B cell (primary cell): ENCODE data around the gene DKK1. TPM values are rescaled to one million over a fixed set of nuclear protein-coding genes. Genes with fewer than 3 reads are reported as not detected.

Source experiments
- ATAC-seq: fragments of 200-7000 bp; cut with Tn5 transposase; one replicate; pipeline ENCODE4 v1.10.0; 2021; ENCODE audit warnings: low read depth, mild to moderate bottlenecking, moderate number of reproducible peaks, moderate library complexity
- CTCF ChIA-PET: fragments of 350-600 bp; sonication (Branson Sonifier 250); formaldehyde crosslinking; loops from one replicate; lab custom pipeline; 2021; ENCODE audit warnings: antibody characterized with exemption, inconsistent platforms; lab: Charles Lee
- POLR2A ChIA-PET: fragments of 350-600 bp; sonication (Branson Sonifier 250); formaldehyde crosslinking; loops from one replicate; lab custom pipeline; 2021; ENCODE audit warnings: antibody characterized with exemption; lab: Charles Lee
- DNase-seq: peaks from one replicate; pipeline ENCODE4 v3.0.0; 2013
- H2AFZ ChIP-seq: 2 replicates; pipeline ENCODE4 v1.6.1; 2012; ENCODE audit warnings: mild to moderate bottlenecking, low read depth, low read length; ENCODE audit not compliant: insufficient read depth, poor library complexity, severe bottlenecking
- H3K27ac ChIP-seq, 2 donors: 1 replicate in 1 of 2; 2 replicates in 1 of 2; pipeline ENCODE4 v1.5.1; 2012 to 2013; ENCODE audit warnings: low read length in 2 of 2, mild to moderate bottlenecking in 2 of 2, moderate library complexity in 1 of 2
- H3K27me3 ChIP-seq, 4 experiments: fragments of 200-600 bp in 1 of 4; sonication (generic) in 1 of 4; replicated peaks in 1 of 4; 1 replicate in 2 of 4; 2 replicates in 2 of 4; pipeline versions ENCODE4 v1.6.1 to v1.7.0; 2013 to 2016; ENCODE audit warnings: low read length in 3 of 4, mild to moderate bottlenecking in 2 of 4, mixed read lengths in 1 of 4, moderate library complexity in 1 of 4; ENCODE audit not compliant: insufficient read depth in 4 of 4, control insufficient read depth in 3 of 4; ENCODE audit errors: control extremely low read depth in 1 of 4
- H3K36me3 ChIP-seq, 2 experiments: replicated peaks in 1 of 2; 1 replicate in 1 of 2; 2 replicates in 1 of 2; pipeline versions ENCODE4 v1.6.1 to v1.7.1; 2013; ENCODE audit warnings: low read length in 1 of 2; ENCODE audit not compliant: insufficient read depth in 2 of 2, control insufficient read depth in 1 of 2; ENCODE audit errors: control extremely low read depth in 1 of 2, extremely low read depth in 1 of 2
- H3K4me1 ChIP-seq, 2 donors: fragments of 200-600 bp in 1 of 2; sonication (generic) in 1 of 2; 1 replicate in 1 of 2; 2 replicates in 1 of 2; pipeline versions ENCODE4 v1.5.1 to v1.6.1; 2013 to 2017; ENCODE audit warnings: low read length in 2 of 2; ENCODE audit not compliant: control insufficient read depth in 2 of 2, insufficient read depth in 2 of 2
- H3K4me2 ChIP-seq: replicated peaks from 2 replicates; pipeline ENCODE3; 2012; ENCODE audit warnings: mild to moderate bottlenecking, low read depth, low read length; ENCODE audit not compliant: poor library complexity, severe bottlenecking
- H3K4me3 ChIP-seq, 5 experiments: fragments of 200-600 bp in 1 of 5; sonication (generic) in 1 of 5; 1 replicate in 3 of 5; 2 replicates in 2 of 5; pipeline versions ENCODE4 v1.5.1 to v1.7.0; 2011 to 2016; ENCODE audit warnings: low read length in 4 of 5, mild to moderate bottlenecking in 4 of 5, low read depth in 2 of 5, control low read depth in 1 of 5, moderate library complexity in 1 of 5; ENCODE audit not compliant: insufficient read depth in 1 of 5; ENCODE audit errors: control extremely low read depth in 1 of 5, extremely low read depth in 1 of 5
- H3K79me2 ChIP-seq: fragments of 200-600 bp; sonication (generic); one replicate; pipeline ENCODE4 v1.6.0; 2016; ENCODE audit warnings: low read length; ENCODE audit not compliant: control insufficient read depth, insufficient read depth
- H3K9ac ChIP-seq: fragments of 200-600 bp; sonication (generic); 2 replicates; pipeline ENCODE4 v1.6.1; 2017; ENCODE audit warnings: mild to moderate bottlenecking, low read length, moderate library complexity
- H3K9me3 ChIP-seq, 3 donors: one replicate each; pipeline versions ENCODE4 v1.6.1 to v1.7.1; 2013; ENCODE audit warnings: low read length in 2 of 3; ENCODE audit not compliant: control insufficient read depth in 2 of 3, insufficient read depth in 1 of 3; ENCODE audit errors: control extremely low read depth in 1 of 3
- H4K20me1 ChIP-seq: 2 replicates; pipeline ENCODE4 v1.6.0; 2012; ENCODE audit warnings: mild to moderate bottlenecking, low read length; ENCODE audit not compliant: insufficient read depth, control insufficient read depth, poor library complexity, severe bottlenecking
- H3K27ac Mint-ChIP-seq: one replicate; pipeline ENCODE4 v1.8.0; 2021; ENCODE audit warnings: mixed read lengths
- H3K27me3 Mint-ChIP-seq: one replicate; pipeline ENCODE4 v1.8.0; 2021; ENCODE audit warnings: mixed read lengths
- H3K4me1 Mint-ChIP-seq: one replicate; pipeline ENCODE4 v1.8.0; 2021; ENCODE audit warnings: mixed read lengths
- H3K4me3 Mint-ChIP-seq: one replicate; pipeline ENCODE4 v1.8.0; 2021; ENCODE audit warnings: mixed read lengths
- H3K9me3 Mint-ChIP-seq: one replicate; pipeline ENCODE4 v1.8.0; 2022; ENCODE audit warnings: mixed read lengths; ENCODE audit not compliant: insufficient read depth
- EZH2 ChIP-seq: IDR thresholded peaks from 2 replicates; pipeline ENCODE4 v1.6.1; 2012; ENCODE audit warnings: borderline replicate concordance, low read depth, mild to moderate bottlenecking, moderate library complexity, low read length; ENCODE audit not compliant: insufficient read depth, poor library complexity, severe bottlenecking
- WGBS: methylation state at CpG from one replicate; pipeline ENCODE4 v1.1.5; 2013; ENCODE audit warnings: missing lambda C conversion rate; ENCODE audit not compliant: insufficient coverage; 5-methylcytosine and 5-hydroxymethylcytosine counted together
- intact Hi-C: fragments of 100-400 bp; cut with micrococcal nuclease; formaldehyde crosslinking; loops from one replicate; pipeline ENCODE4 v1.10.0; 2022
- polyA plus RNA-seq: library from polyadenylated mRNA; depleted of rRNA; stranded (reverse); fragments of >200 nt; gene quantifications from 2 replicates; pipeline ENCODE4 v1.2.3, GENCODE V29; 2012
- total RNA-seq, 2 donors: library from RNA; stranded (reverse); fragments of 120-200 nt in 1 of 2; gene quantifications; 1 replicate in 1 of 2; 2 replicates in 1 of 2; pipeline versions ENCODE4 v1.2.3 to v1.2.4, GENCODE V29; 2013 to 2022
- TF ChIP-seq, protein P1 (sequence below): fragments of 200-600 bp; IDR thresholded peaks from one replicate; pipeline ENCODE4 v1.8.0; 2022; ENCODE audit warnings: antibody characterized with exemption, mild to moderate bottlenecking

The DKK1 gene
- total and polyA plus RNA-seq, 2 donors (not counting 1 experiment from before 2014, with no cell fraction given) = not detected

DNA sequence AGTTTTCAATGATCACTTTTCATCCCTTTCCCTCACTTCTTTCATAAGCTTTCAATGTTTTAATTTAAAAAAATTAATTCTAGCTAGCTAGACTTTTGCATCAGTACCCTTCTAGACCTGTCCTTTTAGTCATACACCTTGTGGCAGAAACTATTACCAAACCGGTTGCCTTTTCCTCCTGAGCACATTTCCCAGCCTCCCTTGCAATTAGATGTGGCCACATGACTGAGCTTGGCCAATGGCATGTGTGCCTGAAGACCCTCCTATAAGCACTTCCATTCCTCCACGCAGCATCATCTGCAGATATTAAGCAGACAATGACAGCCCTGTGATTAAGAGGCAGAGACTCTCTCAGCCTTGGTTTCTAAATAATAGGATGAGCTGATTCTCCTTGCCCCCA, 12.3 kb downstream of the DKK1 start:
- H4K20me1 ChIP-seq = no peaks in the 10 kb centered on the region
- H3K27me3 ChIP-seq = no peaks in the 10 kb centered on the region
- H2AFZ ChIP-seq = no peak overlapping the region
- TF ChIP-seq, protein P1, sequence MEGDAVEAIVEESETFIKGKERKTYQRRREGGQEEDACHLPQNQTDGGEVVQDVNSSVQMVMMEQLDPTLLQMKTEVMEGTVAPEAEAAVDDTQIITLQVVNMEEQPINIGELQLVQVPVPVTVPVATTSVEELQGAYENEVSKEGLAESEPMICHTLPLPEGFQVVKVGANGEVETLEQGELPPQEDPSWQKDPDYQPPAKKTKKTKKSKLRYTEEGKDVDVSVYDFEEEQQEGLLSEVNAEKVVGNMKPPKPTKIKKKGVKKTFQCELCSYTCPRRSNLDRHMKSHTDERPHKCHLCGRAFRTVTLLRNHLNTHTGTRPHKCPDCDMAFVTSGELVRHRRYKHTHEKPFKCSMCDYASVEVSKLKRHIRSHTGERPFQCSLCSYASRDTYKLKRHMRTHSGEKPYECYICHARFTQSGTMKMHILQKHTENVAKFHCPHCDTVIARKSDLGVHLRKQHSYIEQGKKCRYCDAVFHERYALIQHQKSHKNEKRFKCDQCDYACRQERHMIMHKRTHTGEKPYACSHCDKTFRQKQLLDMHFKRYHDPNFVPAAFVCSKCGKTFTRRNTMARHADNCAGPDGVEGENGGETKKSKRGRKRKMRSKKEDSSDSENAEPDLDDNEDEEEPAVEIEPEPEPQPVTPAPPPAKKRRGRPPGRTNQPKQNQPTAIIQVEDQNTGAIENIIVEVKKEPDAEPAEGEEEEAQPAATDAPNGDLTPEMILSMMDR = no peak
- no peak for TF ChIP-seq EZH2
- no peaks in the 10 kb centered on the region for H3K4me1 ChIP-seq
- H3K27me3 Mint-ChIP-seq = peaks cover 6% of the 10 kb centered on the region
- 17% methylated on average over 1 of the region's 2 CpGs for WGBS
- no peaks in the 10 kb centered on the region for H3K36me3 ChIP-seq
- H3K4me2 ChIP-seq = no peak overlapping the region
- ATAC-seq = no peak
- no peak overlapping the region for H3K4me3 ChIP-seq
- no peaks in the 10 kb centered on the region for H3K9me3 ChIP-seq
- intact Hi-C loops = no loop called here
- no peaks in the 10 kb centered on the region for H3K79me2 ChIP-seq
- CTCF ChIA-PET = no interaction called here
- no peak overlapping the region for H3K27ac Mint-ChIP-seq
- H3K4me3 Mint-ChIP-seq = no peak overlapping the region
- H3K27ac ChIP-seq = no peak overlapping the region
- no peak for DNase-seq
- H3K9ac ChIP-seq = no peak overlapping the region
- POLR2A ChIA-PET = no interaction called here
- no peaks in the 10 kb centered on the region for H3K4me1 Mint-ChIP-seq
- no peaks in the 10 kb centered on the region for H3K9me3 Mint-ChIP-seq

DNA sequence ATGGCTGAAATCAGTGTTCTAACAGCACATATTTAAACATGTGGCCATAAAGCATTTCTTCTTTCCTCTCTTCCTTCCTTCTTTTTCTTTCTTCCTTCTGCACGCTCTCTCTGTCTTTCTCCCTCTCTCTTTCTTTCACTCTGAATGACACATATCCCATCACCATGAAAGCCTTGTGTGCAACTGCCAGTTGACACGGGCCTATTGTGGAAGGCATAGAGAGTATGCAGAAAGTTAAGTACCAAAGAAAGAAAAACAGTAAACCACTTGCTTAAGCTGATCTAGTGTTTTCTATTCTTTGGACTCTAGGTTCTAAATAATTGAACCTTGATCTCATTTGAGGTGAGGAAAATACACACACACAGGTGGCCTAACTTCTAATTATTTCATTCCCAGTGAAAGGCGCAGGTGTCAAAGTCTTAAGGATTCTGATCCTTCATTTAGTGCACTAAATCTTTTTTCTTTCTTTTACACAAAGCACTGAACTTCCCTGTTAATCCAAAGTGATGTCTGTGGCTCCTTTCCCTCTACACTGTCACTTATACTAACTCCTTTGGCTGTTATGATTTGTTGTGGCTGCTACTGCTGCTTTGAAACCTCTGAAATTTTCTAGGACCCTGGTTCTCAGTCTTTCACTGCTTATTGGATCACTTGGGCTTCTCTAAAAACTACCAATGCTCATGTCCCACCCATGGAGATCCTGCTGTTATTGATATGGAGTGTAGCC, 17.7 kb downstream of the DKK1 start:
- H3K9me3 ChIP-seq = no peaks in the 10 kb centered on the region
- DNase-seq (no peak), ATAC-seq (no peak)
- no peak overlapping the region for H3K4me3 ChIP-seq
- no peaks in the 10 kb centered on the region for H3K79me2 ChIP-seq
- H3K27me3 Mint-ChIP-seq = no peaks in the 10 kb centered on the region
- WGBS = 100% methylated on average over 1 of the region's 3 CpGs
- H3K4me3 Mint-ChIP-seq = no peak overlapping the region
- no peaks in the 10 kb centered on the region for H3K36me3 ChIP-seq
- ChIA-PET POLR2A (no interaction called here), CTCF (no interaction called here)
- no peaks in the 10 kb centered on the region for H3K4me1 Mint-ChIP-seq
- no peak overlapping the region for H3K4me2 ChIP-seq
- TF ChIP-seq, protein P1 = no peak
- TF ChIP-seq EZH2 = no peak
- intact Hi-C loops = no loop called here
- H4K20me1 ChIP-seq = no peaks in the 10 kb centered on the region
- no peaks in the 10 kb centered on the region for H3K9me3 Mint-ChIP-seq
- H3K27ac ChIP-seq = no peak overlapping the region
- H3K4me1 ChIP-seq = no peaks in the 10 kb centered on the region
- H3K9ac ChIP-seq = no peak overlapping the region
- no peak overlapping the region for H3K27ac Mint-ChIP-seq
- no peak overlapping the region for H2AFZ ChIP-seq
- H3K27me3 ChIP-seq = no peaks in the 10 kb centered on the region
